ENCODE results near the gene TTC28. TPM values are rescaled to one million over a fixed set of nuclear protein-coding genes. Genes with fewer than 3 reads are reported as not detected.
A peak's percentile ranks its signal among the peaks of the same experiment; 100 is the strongest.

Gene TTC28
- total RNA-seq, 8 experiments from 2014 or later: 19.2 to 51.4 (median 26.6) TPM

DNA sequence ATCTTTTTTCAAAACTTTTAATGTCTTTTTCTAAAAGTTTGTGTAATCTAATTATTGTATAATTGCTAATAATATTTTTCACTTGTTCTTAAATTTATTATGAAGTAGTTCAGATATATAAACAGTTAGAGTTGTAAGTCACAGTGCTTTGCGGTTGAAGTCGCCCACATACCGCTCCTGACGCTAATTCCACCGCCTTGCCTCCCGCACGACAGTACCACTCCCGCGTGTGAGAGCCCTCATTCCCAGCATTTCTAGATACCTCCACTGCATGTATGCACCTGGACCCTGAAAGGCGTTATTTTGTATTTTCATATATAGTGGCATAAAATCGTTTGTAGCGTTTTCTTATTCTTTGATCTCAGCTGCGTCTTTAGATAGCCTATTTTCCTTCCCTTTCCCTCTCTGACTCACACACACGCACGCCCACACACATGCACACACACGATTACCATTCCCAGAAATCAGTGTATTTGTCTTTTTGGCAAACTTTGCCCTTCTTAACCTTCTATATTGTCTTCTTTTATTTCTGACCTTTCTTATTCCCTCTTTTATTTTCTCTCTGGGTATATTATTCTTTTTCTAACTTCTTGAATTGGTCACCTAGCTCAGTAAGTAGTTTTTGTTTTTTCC, 704.1 kb downstream of the TTC28 start:
- H3K27ac ChIP-seq: no peak overlapping the region
- 73 to 94% (median 88%) methylated on average over 2 to 16 of the region's 16 CpGs for WGBS, 10 experiments
- ATAC-seq (replicated peaks in 6 of 8): no peak
- H3K4me1 ChIP-seq (replicated peaks in 1 of 2): peaks cover 0 to 7% of the 10 kb centered on the region in 2 donors
- in situ Hi-C loops (cut with MboI; ENCODE audit: low pct_unique_long_range_greater_than_20kb in 2 of 9, low sequenced_read_pairs in 9 of 9, unreplicated experiment in 9 of 9): loop anchor here in 1 of 9 experiments (25.0 kb wide), 1 partner anchor 88 kb away; no protein-coding TSS in a partner anchor
- H3K4me3 ChIP-seq: no peak overlapping the region

DNA sequence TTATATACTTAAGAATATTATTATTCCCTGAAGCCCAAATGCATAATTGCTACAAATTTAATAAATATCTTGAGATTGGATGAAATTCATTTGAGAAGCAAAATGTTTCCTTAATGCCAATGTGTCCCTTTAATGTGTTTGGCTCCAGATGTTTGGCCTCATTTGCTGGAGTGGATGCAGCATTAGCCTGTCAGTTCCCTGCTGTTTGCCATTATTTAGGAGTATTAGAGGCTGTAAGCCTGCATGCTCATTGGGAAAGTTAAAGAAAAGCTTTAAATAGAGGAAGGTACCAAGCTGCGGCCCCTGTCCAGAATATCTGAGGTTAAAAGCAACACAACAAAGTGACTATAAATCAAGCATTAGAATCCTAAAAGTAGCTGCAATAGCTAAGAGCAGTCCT, 705.8 kb downstream of the TTC28 start:
- Histone ChIP-seq H3K27ac (no peak overlapping the region), H3K4me3 (no peak overlapping the region), H3K4me1 (replicated peaks in 1 of 2) (peaks cover 0 to 7% of the 10 kb centered on the region in 2 donors)
- peak in 2 of 8 experiments; percentile 19 to 26 for ATAC-seq (replicated peaks in 6 of 8)
- 0 to 67% (median 50%) methylated on average over 1 of the region's 1 CpG; no CpG with 5 or more reads in 5 of the 10 experiments for WGBS, 10 experiments
- in situ Hi-C loops (cut with MboI; ENCODE audit: low pct_unique_long_range_greater_than_20kb in 2 of 9, low sequenced_read_pairs in 9 of 9, unreplicated experiment in 9 of 9): no loop called here

DNA sequence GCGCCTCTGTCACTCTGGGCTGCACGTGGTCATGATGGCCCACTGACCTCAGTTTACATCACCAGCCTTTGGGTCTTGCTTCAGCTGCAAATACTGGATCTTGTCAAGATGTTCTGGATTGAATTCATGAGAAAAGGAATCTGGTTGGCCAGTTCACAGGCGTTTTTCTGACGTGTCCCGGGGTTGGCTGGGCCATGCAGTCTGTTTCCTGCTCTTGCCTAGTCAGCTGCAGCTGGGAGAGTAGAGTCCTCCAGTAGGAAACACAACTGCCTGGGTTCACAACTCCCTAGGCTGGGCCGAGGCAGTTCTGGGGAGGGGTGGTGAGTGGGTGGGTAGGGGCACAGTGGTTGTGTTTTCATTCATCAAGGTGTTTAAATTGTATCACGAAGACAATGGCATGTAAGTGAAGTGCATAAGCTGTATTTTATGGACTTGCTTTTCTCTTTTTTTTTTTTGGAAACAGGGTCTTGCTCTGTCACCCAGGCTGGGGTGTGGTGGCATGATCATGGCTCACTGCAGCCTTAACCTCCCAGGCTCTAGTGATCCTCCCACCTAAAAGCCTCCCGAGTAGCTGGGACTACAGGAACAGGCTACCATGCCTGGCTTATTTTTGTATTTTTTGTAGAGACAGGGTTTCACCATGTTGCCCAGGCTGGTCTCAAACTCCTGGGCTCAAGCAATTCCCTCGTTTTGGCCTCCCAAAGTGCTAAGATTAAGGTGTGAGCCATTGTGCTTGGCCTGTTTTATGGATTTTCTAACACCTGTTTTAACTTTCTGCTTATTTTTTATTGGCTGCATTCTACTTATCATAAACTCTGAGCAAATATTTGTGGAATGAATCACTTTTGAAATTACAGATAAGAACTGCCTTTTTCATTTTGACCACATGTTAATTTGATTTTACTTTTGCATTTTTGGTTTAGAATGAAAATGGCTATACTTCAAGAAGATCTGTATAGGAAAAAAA, 706.6 kb downstream of the TTC28 start:
- ATAC-seq (replicated peaks in 6 of 8): no peak
- Histone ChIP-seq H3K4me1 (replicated peaks in 1 of 2) (peaks cover 0 to 7% of the 10 kb centered on the region in 2 donors), H3K4me3 (no peak overlapping the region), H3K27ac (no peak overlapping the region)
- 50 to 100% (median 87%) methylated on average over 1 to 8 of the region's 9 CpGs; no CpG with 5 or more reads in 1 of the 10 experiments for WGBS, 10 experiments
- in situ Hi-C loops (cut with MboI; ENCODE audit: low pct_unique_long_range_greater_than_20kb in 2 of 9, low sequenced_read_pairs in 9 of 9, unreplicated experiment in 9 of 9): no loop called here

DNA sequence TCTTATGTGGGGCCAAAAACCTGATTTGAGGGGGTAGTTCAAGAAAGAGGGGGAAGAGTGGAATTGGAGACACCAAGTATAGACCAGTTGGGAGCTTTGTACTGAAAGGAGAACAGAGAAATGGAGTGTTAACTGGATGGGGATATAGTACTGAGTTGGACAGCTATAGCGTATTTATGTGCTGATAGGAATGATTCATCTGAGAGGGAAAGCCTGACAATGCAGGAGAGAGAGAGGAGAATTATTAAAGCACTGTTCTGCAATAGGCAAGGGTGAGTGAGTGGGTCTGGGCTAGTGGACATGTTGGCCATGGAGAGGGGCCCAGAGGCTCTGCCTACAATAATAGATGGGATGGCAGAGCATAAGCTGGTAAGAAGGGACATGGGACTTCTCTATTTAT, 707.7 kb downstream of the TTC28 start:
- H3K27ac ChIP-seq: no peak overlapping the region
- no peak overlapping the region for H3K4me3 ChIP-seq
- peaks cover 0 to 7% of the 10 kb centered on the region in 2 donors for H3K4me1 ChIP-seq (replicated peaks in 1 of 2)
- no peak for ATAC-seq (replicated peaks in 6 of 8)
- in situ Hi-C loops (cut with MboI; ENCODE audit: low pct_unique_long_range_greater_than_20kb in 2 of 9, low sequenced_read_pairs in 9 of 9, unreplicated experiment in 9 of 9): no loop called here
- 86 to 100% (median 100%) methylated on average over 1 of the region's 1 CpG; no CpG with 5 or more reads in 4 of the 10 experiments for WGBS, 10 experiments

DNA sequence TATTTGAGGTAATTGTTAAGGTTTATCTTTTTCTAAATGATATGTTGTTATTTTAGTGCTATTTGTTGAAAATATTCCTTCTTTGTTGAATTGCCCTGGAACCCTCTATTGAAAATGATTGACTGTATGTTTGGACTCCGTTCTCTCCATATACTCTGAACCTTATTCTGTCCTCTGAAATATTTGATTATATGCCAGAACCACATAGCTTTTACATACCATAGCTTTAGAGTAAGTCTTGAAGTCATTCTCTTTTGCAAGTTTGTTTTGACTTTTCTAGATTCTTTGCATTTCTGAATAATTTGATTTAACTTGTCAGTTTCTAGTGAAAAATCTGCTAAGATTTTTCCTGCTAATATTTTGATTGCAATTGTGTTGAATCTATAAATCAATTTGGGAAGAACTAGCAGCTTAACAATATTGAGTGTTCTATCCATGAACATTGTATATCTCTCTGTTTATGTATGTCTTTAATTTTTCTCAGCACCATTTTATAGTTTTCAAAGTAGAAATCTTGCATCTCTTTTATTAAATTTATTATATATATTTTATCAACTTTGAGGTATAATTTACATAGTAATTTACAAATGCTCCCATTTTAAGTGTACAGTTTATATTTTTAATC, 708.9 kb downstream of the TTC28 start:
- Histone ChIP-seq H3K4me1 (replicated peaks in 1 of 2) (peaks cover 0 to 7% of the 10 kb centered on the region in 2 donors), H3K27ac (no peak overlapping the region), H3K4me3 (no peak overlapping the region)
- no peak for ATAC-seq (replicated peaks in 6 of 8)
- WGBS, 10 experiments: 50 to 100% (median 100%) methylated on average over 1 of the region's 1 CpG; no CpG with 5 or more reads in 1 of the 10 experiments
- in situ Hi-C loops (cut with MboI; ENCODE audit: low pct_unique_long_range_greater_than_20kb in 2 of 9, low sequenced_read_pairs in 9 of 9, unreplicated experiment in 9 of 9): no loop called here

DNA sequence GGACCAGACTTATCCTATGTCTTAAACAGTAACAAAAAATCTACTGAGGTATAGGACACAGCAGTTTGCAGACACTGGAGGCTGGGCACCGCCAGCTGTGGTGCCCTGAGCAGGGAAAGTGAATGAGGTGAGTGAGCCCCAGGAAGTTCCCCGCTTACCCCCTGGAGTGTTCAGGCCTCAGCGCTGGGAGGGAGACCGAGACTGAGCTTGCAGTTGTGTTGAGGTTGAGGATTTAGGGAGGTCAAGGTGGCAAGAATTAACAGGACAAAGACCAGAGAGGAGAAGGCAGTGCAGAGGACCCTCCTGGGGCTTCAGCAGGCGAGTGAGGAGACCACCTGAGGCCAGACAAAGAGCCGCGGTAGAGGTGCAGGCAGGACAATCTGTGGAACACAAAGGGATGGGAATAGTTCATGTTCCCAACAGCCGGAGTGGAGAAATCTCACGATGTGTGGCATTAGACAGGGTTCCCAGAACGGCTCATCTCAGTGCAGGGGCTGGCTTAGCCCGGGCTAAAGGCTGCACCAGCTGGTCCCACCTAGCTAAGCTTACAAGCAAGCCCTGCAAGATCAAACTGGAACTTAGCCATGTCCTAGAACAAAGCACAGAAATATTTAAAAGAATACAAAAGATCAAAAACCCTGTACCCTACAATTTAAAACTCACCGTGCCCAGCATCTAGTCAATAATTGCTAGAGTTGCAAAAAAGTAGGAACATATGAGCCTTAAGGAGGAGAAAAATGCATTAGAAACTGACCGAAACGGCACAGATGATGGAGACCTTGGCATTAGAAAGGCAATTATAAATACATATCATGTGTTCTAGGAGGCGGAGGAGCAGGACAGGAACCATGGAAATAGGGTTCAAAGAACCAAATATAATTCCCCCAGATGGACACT, 713.2 kb downstream of the TTC28 start:
- Histone ChIP-seq H3K4me1 (replicated peaks in 1 of 2) (no peaks in the 10 kb centered on the region), H3K4me3 (no peak overlapping the region), H3K27ac (no peak overlapping the region)
- in situ Hi-C loops (cut with MboI; ENCODE audit: low pct_unique_long_range_greater_than_20kb in 2 of 9, low sequenced_read_pairs in 9 of 9, unreplicated experiment in 9 of 9): no loop called here
- no peak for ATAC-seq (replicated peaks in 6 of 8)
- WGBS, 10 experiments: 74 to 97% (median 87%) methylated on average over 3 to 12 of the region's 15 CpGs; no CpG with 5 or more reads in 1 of the 10 experiments

DNA sequence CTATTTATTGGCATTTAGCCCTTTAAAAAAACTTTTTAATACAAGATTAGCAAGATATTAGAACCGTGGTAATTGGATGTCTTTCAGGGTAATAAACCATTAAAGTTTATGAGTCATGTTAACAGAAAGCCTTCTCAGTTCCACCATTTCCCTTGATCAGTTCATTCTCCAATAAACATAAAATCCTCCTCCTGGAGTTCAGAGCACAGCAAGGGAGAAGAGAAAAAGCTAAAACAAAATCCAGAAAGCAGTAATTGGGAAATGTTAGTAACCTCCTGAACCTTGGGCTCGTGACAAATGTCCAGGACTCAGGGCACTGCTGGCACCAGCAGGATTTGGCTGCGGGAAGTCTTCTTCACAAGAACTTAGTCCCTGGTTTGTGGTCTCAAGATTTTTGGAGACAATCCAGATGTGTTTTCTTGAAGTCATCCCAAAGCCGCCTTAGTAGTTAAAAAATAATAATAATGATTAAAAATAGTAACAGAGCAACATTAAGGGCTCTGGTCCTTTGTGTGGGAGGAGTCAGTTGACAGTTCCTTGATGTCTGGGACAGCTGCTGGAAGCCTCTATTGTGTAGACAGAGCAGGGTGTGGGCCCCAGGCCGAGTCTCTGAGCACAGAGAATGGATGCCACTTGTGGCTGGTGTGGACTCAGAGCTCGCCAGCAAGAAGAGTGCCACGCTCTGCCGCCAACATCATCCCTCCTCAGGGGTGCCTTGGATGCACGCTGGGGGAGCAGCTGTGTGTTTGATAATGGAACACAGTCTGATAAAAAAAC, 717.2 kb downstream of the TTC28 start:
- H3K4me3 ChIP-seq: no peak overlapping the region
- peak; percentile 13 to 97 (median 82) for ATAC-seq (replicated peaks in 6 of 8)
- WGBS, 10 experiments: 12 to 81% (median 48%) methylated on average over 2 to 9 of the region's 9 CpGs

DNA sequence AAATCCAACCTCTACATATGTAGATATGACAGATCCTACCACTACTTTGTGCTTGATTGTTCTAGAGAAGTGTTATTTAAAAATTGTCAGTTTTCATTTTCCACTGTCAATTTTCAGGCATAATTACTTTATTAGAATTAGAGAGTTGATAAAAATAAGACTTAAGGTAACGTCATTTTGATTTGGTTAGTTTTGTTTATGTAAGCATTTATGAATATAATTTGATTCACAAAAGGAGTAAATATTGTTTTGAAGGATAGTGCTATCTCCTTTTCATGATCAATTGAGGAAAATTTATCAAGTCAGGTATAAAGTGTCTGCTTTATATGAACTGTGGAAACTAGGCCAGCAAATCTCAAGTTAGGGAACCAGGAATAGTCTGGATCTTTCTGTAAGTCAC, 718.0 kb downstream of the TTC28 start:
- H3K4me3 ChIP-seq: no peak overlapping the region
- no peak for ATAC-seq (replicated peaks in 6 of 8)
- WGBS, 10 experiments: 50 to 100% (median 93%) methylated on average over 1 of the region's 1 CpG; no CpG with 5 or more reads in 3 of the 10 experiments

More for the DNA sequence above, 717.2 kb downstream of the TTC28 start:
- in situ Hi-C loops (cut with MboI; ENCODE audit: low pct_unique_long_range_greater_than_20kb in 2 of 9, low sequenced_read_pairs in 9 of 9, unreplicated experiment in 9 of 9): no loop called here
- H3K27ac ChIP-seq: no peak overlapping the region
- H3K4me1 ChIP-seq (replicated peaks in 1 of 2): no peaks in the 10 kb centered on the region

DNA sequence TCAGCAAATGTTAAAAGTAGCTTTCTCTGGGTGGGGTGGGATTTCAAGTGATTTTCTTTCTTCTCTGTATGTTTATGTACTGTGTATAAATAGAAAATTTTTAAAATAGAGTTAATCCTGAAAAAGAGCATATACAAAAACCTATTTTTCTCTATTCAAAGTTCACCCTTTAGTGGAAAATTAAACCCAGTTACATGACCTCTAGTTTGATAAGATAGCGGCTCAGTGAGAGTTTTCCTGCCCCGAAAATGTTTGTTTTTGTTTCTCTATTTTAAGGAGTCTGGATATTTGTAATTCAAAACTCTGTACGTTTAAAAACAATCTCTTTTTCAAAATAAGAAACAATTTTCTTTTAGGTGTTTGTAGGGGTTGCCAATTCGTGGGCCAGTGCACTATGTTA, 718.5 kb downstream of the TTC28 start:
- WGBS, 10 experiments: 37 to 95% (median 74%) methylated on average over 2 to 4 of the region's 4 CpGs; no CpG with 5 or more reads in 1 of the 10 experiments
- in situ Hi-C loops (cut with MboI; ENCODE audit: low pct_unique_long_range_greater_than_20kb in 2 of 9, low sequenced_read_pairs in 9 of 9, unreplicated experiment in 9 of 9): no loop called here
- no peak overlapping the region for H3K27ac ChIP-seq

More for the DNA sequence above, 718.0 kb downstream of the TTC28 start:
- Histone ChIP-seq H3K4me1 (replicated peaks in 1 of 2) (no peaks in the 10 kb centered on the region), H3K27ac (no peak overlapping the region)
- in situ Hi-C loops (cut with MboI; ENCODE audit: low pct_unique_long_range_greater_than_20kb in 2 of 9, low sequenced_read_pairs in 9 of 9, unreplicated experiment in 9 of 9): no loop called here

DNA sequence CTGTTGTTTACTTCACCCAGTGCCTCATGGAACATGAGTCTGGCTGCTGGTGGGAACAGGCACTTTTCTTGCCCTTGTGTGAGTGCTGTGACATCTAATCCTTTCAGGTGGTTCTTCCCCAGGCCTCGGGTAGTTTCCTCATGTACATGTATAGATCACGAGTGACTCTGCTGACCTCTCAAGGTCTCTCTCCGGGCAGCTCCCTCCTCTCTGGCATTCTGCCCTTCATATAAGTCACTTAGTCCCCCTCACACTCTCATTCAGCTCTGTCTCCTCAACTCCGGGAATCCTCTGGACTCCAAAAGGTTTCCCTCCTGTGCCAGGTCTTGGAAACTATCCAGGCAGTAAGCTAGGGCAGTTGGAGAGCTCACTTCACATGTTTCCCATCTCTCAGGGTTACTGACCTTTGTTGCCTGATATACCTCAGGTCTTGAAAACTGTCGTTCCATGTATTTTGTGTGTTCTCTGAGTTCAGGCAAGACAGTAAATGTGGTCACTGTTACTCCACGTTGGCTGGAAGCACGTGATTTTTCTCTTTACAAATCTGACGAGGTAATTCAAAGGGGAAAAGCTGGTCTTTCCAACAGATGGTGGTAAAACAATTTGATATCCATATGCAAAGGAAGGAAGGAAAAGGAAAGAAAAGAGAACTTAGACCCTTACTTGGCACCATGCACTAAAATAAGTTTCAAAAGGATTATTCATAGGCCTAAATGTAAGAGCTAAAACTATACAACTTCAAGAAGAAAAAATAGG, 720.1 kb downstream of the TTC28 start:
- 40 to 80% (median 64%) methylated on average over 1 to 7 of the region's 8 CpGs; no CpG with 5 or more reads in 1 of the 10 experiments for WGBS, 10 experiments
- in situ Hi-C loops (cut with MboI; ENCODE audit: low pct_unique_long_range_greater_than_20kb in 2 of 9, low sequenced_read_pairs in 9 of 9, unreplicated experiment in 9 of 9): no loop called here
- ATAC-seq (replicated peaks in 6 of 8): peak in 1 of 8 experiments; percentile 36
- Histone ChIP-seq H3K4me1 (replicated peaks in 1 of 2) (no peaks in the 10 kb centered on the region), H3K4me3 (no peak overlapping the region), H3K27ac (no peak overlapping the region)

More for the DNA sequence above, 718.5 kb downstream of the TTC28 start:
- no peaks in the 10 kb centered on the region for H3K4me1 ChIP-seq (replicated peaks in 1 of 2)
- ATAC-seq (replicated peaks in 6 of 8): no peak
- no peak overlapping the region for H3K4me3 ChIP-seq

DNA sequence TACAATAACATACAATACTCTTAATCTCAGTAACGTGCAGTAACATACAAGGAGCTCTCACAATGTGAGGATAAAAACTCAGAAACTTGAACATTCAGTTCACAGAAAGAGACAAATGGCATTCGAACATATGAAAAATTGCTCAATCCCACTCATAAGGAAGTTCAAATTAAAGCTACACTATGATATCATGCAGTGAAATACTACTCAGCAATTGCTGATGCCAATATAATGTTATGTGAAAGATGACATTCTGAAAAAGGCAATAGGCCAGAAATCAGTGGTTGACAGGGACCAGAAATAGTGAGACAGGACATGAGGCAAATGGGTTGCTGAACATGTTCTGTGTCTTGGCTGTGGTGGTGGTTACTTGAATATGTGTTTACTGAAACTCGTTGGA, 726.9 kb downstream of the TTC28 start:
- 20 to 88% (median 73%) methylated on average over 1 to 3 of the region's 3 CpGs for WGBS, 10 experiments
- H3K4me1 ChIP-seq (replicated peaks in 1 of 2): no peaks in the 10 kb centered on the region
- H3K4me3 ChIP-seq: no peak overlapping the region
- no peak overlapping the region for H3K27ac ChIP-seq
- no peak for ATAC-seq (replicated peaks in 6 of 8)
- in situ Hi-C loops (cut with MboI; ENCODE audit: low pct_unique_long_range_greater_than_20kb in 2 of 9, low sequenced_read_pairs in 9 of 9, unreplicated experiment in 9 of 9): no loop called here

All from motor neuron (in vitro differentiated cells).